ENCODE results near the gene CRB3. TPM values are rescaled to one million over a fixed set of nuclear protein-coding genes. Genes with fewer than 3 reads are reported as not detected.

The CRB3 gene
- total and polyA plus RNA-seq, 9 of the 15 experiments (the other 6 are each of a cell fraction or from before 2014, with no cell fraction given), result 0.49 TPM; not detected in 8

DNA sequence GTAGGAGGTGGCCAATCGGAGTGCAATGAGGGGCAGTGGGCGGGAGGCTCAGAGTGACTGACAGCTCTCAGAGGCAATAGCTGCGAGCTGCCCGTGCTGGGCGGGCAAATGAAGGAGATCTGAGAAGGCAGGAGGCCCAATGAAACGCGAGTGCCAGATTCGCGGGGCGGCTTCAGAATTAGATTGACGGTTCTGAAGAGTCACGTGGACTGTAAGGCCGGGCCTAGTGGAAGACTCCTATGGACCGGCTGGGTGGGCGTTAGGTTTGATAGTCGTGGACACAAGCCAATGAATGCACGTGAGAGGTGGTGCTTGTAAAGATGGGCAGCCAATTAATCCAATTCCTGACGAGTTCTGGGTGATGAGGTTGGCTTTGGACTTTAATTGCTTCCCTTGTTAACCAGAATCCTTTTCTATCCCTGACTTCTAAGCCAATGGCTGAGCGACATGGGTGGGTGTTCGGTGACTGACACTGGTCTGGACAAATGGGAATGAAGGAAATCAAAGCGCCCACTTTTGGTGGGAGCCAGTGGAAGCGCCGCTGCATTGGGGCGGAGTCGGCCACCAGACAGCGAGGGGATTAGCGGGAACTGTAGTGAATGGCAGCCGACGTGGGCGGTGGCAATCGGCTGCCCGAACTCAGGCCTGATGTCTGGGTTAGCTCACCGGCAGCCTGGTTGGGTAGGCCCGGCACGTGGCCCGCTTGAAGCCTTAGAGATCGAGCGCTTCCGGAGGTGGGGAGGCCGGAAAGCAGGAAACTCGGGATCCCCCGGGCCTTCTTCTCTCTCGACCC, 38.9 kb upstream of the CRB3 start (continued):
- TF ChIP-seq KDM5B (IDR thresholded peaks at IDR 0.05; ENCODE audit: insufficient replicate concordance, low read depth, low read length) (peak; percentile 57), RBBP5 (IDR thresholded peaks at IDR 0.05; ENCODE audit: borderline replicate concordance, insufficient read depth, low read length, poor library complexity, severe bottlenecking) (peak; percentile 54), ZNF764 (CRISPR knock-in tag; IDR thresholded peaks at IDR 0.05; ENCODE audit: low read depth) (no peak), RBM15 (IDR thresholded peaks at IDR 0.05; ENCODE audit: insufficient read depth, low read length) (no peak), EHMT2 (IDR thresholded peaks at IDR 0.05) (no peak), NFE2L1 (tag; IDR thresholded peaks at IDR 0.05; ENCODE audit: borderline replicate concordance, low read depth) (no peak), NELFE (IDR thresholded peaks at IDR 0.05; ENCODE audit: insufficient read depth, insufficient read length) (no peak), NFIX (CRISPR knock-in tag; IDR thresholded peaks at IDR 0.05; ENCODE audit: low read depth) (no peak), THRAP3 (IDR thresholded peaks at IDR 0.05; ENCODE audit: borderline replicate concordance) (no peak), RBM34 (IDR thresholded peaks at IDR 0.05; ENCODE audit: borderline replicate concordance, insufficient read depth, low read length) (no peak), SREBF2 (CRISPR knock-in tag; IDR thresholded peaks at IDR 0.05) (peak; percentile 95; the same call in 1 of the 2 replicates), ERF (CRISPR knock-in tag; IDR thresholded peaks at IDR 0.05) (peak; percentile 84; the same call in 1 of the 2 replicates), JUNB (CRISPR knock-in tag; conservative IDR thresholded peaks at IDR 0.05) (no peak), POU5F1 (IDR thresholded peaks at IDR 0.05; ENCODE audit: borderline replicate concordance, low read depth, low read length, partially characterized antibody) (no peak), ZZZ3 (IDR thresholded peaks at IDR 0.05) (peak; percentile 76), HEY1 (CRISPR knock-in tag; IDR thresholded peaks at IDR 0.05; ENCODE audit: borderline replicate concordance) (no peak)
- TF ChIP-seq, protein P1, sequence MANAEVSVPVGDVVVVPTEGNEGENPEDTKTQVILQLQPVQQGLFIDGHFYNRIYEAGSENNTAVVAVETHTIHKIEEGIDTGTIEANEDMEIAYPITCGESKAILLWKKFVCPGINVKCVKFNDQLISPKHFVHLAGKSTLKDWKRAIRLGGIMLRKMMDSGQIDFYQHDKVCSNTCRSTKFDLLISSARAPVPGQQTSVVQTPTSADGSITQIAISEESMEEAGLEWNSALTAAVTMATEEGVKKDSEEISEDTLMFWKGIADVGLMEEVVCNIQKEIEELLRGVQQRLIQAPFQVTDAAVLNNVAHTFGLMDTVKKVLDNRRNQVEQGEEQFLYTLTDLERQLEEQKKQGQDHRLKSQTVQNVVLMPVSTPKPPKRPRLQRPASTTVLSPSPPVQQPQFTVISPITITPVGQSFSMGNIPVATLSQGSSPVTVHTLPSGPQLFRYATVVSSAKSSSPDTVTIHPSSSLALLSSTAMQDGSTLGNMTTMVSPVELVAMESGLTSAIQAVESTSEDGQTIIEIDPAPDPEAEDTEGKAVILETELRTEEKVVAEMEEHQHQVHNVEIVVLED (CRISPR knock-in tag; IDR thresholded peaks at IDR 0.05), result 0 out of 2 replicates have a peak, but pooled peaks have one; percentile 26
- TF ChIP-seq, protein P2, sequence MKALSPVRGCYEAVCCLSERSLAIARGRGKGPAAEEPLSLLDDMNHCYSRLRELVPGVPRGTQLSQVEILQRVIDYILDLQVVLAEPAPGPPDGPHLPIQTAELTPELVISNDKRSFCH (CRISPR knock-in tag; IDR thresholded peaks at IDR 0.05), result no peak
- TF ChIP-seq, protein P2 (tag; IDR thresholded peaks at IDR 0.05), result peak; percentile 97
- TF ChIP-seq, protein P3, sequence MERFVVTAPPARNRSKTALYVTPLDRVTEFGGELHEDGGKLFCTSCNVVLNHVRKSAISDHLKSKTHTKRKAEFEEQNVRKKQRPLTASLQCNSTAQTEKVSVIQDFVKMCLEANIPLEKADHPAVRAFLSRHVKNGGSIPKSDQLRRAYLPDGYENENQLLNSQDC (CRISPR knock-in tag; IDR thresholded peaks at IDR 0.05), result no peak
- TF ChIP-seq, protein P4, sequence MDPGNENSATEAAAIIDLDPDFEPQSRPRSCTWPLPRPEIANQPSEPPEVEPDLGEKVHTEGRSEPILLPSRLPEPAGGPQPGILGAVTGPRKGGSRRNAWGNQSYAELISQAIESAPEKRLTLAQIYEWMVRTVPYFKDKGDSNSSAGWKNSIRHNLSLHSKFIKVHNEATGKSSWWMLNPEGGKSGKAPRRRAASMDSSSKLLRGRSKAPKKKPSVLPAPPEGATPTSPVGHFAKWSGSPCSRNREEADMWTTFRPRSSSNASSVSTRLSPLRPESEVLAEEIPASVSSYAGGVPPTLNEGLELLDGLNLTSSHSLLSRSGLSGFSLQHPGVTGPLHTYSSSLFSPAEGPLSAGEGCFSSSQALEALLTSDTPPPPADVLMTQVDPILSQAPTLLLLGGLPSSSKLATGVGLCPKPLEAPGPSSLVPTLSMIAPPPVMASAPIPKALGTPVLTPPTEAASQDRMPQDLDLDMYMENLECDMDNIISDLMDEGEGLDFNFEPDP (CRISPR knock-in tag; IDR thresholded peaks at IDR 0.05), result no peak
- TF ChIP-seq, protein P5, sequence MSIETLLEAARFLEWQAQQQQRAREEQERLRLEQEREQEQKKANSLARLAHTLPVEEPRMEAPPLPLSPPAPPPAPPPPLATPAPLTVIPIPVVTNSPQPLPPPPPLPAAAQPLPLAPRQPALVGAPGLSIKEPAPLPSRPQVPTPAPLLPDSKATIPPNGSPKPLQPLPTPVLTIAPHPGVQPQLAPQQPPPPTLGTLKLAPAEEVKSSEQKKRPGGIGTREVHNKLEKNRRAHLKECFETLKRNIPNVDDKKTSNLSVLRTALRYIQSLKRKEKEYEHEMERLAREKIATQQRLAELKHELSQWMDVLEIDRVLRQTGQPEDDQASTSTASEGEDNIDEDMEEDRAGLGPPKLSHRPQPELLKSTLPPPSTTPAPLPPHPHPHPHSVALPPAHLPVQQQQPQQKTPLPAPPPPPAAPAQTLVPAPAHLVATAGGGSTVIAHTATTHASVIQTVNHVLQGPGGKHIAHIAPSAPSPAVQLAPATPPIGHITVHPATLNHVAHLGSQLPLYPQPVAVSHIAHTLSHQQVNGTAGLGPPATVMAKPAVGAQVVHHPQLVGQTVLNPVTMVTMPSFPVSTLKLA (conservative IDR thresholded peaks at IDR 0.05), result peak; percentile 80 to 84

Measured in K562 (cell line).